Endothelial cell of umbilical vein (primary cell): Measurements from ENCODE around the gene AGMO. TPM values are rescaled to one million over a fixed set of nuclear protein-coding genes. Genes with fewer than 3 reads are reported as not detected.

Experiments
- BruUV-seq: library from RNA; stranded (reverse); fragments of 400-500 nt; replicated peaks from 2 replicates; lab custom pipeline; 2021; lab: Mats Ljungman, UMichigan
- CTCF ChIA-PET: fragments of 300-600, 350-600 bp; sonication (Branson Sonifier 250); formaldehyde crosslinking; loops from one replicate; lab custom pipeline; 2021; ENCODE audit warnings: antibody characterized with exemption, inconsistent platforms; lab: Charles Lee
- POLR2A ChIA-PET: fragments of 300-600, 350-600 bp; sonication (Branson Sonifier 250); formaldehyde crosslinking; loops from one replicate; lab custom pipeline; 2021; ENCODE audit warnings: antibody characterized with exemption, inconsistent platforms; lab: Charles Lee
- DNase-seq: peaks from one replicate; pipeline ENCODE4 v3.0.0-alpha.2; 2011; ENCODE audit warnings: low read depth, low spot score
- FAIRE-seq: peaks from 2 replicates; lab custom pipeline; 2011; peaks lifted over from hg19 to GRCh38; lab: Jason Lieb, UNC
- H2AFZ ChIP-seq: 2 replicates; pipeline ENCODE4 v1.6.0; 2012; ENCODE audit warnings: low read depth, low read length, control low read depth, inconsistent platforms
- H3K27ac ChIP-seq: 2 replicates; pipeline ENCODE4 v1.5.1; 2011; ENCODE audit warnings: low read depth, mild to moderate bottlenecking, control low read depth, low read length, moderate library complexity; ENCODE audit not compliant: insufficient read depth
- H3K27me3 ChIP-seq, 2 experiments: 2 replicates each; pipeline versions ENCODE4 v1.6.0 to v1.6.1; 2011; ENCODE audit warnings: low read length in 2 of 2, mixed read lengths in 1 of 2; ENCODE audit not compliant: control insufficient read depth in 2 of 2, insufficient read depth in 2 of 2
- H3K36me3 ChIP-seq, 2 experiments: 2 replicates in 1 of 2; 3 replicates in 1 of 2; pipeline ENCODE4 v1.5.1; 2011; ENCODE audit warnings: low read length in 2 of 2, mild to moderate bottlenecking in 1 of 2, moderate library complexity in 1 of 2; ENCODE audit not compliant: control insufficient read depth in 2 of 2, insufficient read depth in 2 of 2; ENCODE audit errors: extremely low read depth in 1 of 2
- H3K4me1 ChIP-seq: 3 replicates; pipeline ENCODE4 v1.5.1; 2011; ENCODE audit warnings: mild to moderate bottlenecking, low read length; ENCODE audit not compliant: control insufficient read depth, insufficient read depth; ENCODE audit errors: extremely low read depth
- H3K4me2 ChIP-seq: 2 replicates; pipeline ENCODE4 v1.6.1; 2011; ENCODE audit warnings: low read length, control low read depth, mixed read lengths; ENCODE audit not compliant: insufficient read depth
- H3K4me3 ChIP-seq, 3 experiments: fragments of 200-600 bp in 1 of 3; sonication (generic), shearing (Covaris generic) in 1 of 3; replicated peaks in 1 of 3; 2 replicates each; pipeline ENCODE4 v1.5.1; 2011 to 2016; ENCODE audit warnings: control low read depth in 3 of 3, low read length in 3 of 3, mild to moderate bottlenecking in 2 of 3, inconsistent platforms in 1 of 3, low read depth in 1 of 3, moderate library complexity in 1 of 3; ENCODE audit not compliant: insufficient read depth in 1 of 3
- H3K79me2 ChIP-seq: 2 replicates; pipeline ENCODE4 v1.6.0; 2012; ENCODE audit warnings: low read length, inconsistent platforms; ENCODE audit not compliant: control insufficient read depth, insufficient read depth
- H3K9ac ChIP-seq: replicated peaks from 2 replicates; pipeline ENCODE3; 2011; ENCODE audit warnings: low read length, control low read depth; ENCODE audit not compliant: insufficient read depth; ENCODE audit errors: extremely low read depth
- H3K9me1 ChIP-seq: replicated peaks from 3 replicates; pipeline ENCODE4 v1.6.0; 2011; ENCODE audit warnings: mild to moderate bottlenecking, low read length; ENCODE audit not compliant: control insufficient read depth, insufficient read depth; ENCODE audit errors: extremely low read depth
- H3K9me3 ChIP-seq: replicated peaks from 2 replicates; pipeline ENCODE4 v1.5.1; 2012; ENCODE audit warnings: low read length, inconsistent platforms; ENCODE audit not compliant: control insufficient read depth, insufficient read depth
- H4K20me1 ChIP-seq: replicated peaks from 2 replicates; pipeline ENCODE3; 2011; ENCODE audit warnings: mild to moderate bottlenecking, low read length; ENCODE audit not compliant: control insufficient read depth, insufficient read depth; ENCODE audit errors: extremely low read depth
- CTCF ChIP-seq, 2 donors: IDR thresholded peaks; 1 replicate in 1 of 2; 2 replicates in 1 of 2; pipeline ENCODE4 v1.5.1; 2011; ENCODE audit warnings: low read length in 2 of 2, mild to moderate bottlenecking in 2 of 2, moderate library complexity in 2 of 2, control low read depth in 1 of 2, inconsistent platforms in 1 of 2, low read depth in 1 of 2; ENCODE audit not compliant: insufficient read depth in 1 of 2; ENCODE audit errors: extremely low read depth in 1 of 2
- EZH2 ChIP-seq: IDR thresholded peaks from 2 replicates; pipeline ENCODE4 v1.6.1; 2012; ENCODE audit warnings: borderline replicate concordance, low read depth, mild to moderate bottlenecking, moderate library complexity, low read length, inconsistent platforms; ENCODE audit not compliant: severe bottlenecking
- FOS ChIP-seq: IDR thresholded peaks from 2 replicates; pipeline ENCODE4 v1.6.1; 2011; ENCODE audit warnings: mild to moderate bottlenecking, low read length, moderate library complexity, borderline replicate concordance; ENCODE audit not compliant: insufficient read depth
- GATA2 ChIP-seq: IDR thresholded peaks from 2 replicates; pipeline ENCODE4 v1.7.0; 2011; ENCODE audit warnings: low read depth, mild to moderate bottlenecking, moderate library complexity, mixed read lengths, low read length; ENCODE audit not compliant: insufficient read length, insufficient read depth
- JUN ChIP-seq: IDR thresholded peaks from 2 replicates; pipeline ENCODE4 v1.6.1; 2011; ENCODE audit warnings: borderline replicate concordance, low read depth; ENCODE audit not compliant: insufficient read length, insufficient read depth
- MAX ChIP-seq: IDR thresholded peaks from 2 replicates; pipeline ENCODE4 v1.6.1; 2011; ENCODE audit not compliant: insufficient read depth, insufficient read length
- MYC ChIP-seq: IDR thresholded peaks from one replicate; pipeline ENCODE4 v1.6.1; 2011; ENCODE audit warnings: mild to moderate bottlenecking, low read depth, low read length
- POLR2A ChIP-seq: IDR thresholded peaks from 2 replicates; pipeline ENCODE4 v1.6.1; 2012; ENCODE audit warnings: low read depth, mild to moderate bottlenecking, control low read depth, low read length
- POLR2AphosphoS5 ChIP-seq: IDR thresholded peaks from 2 replicates; pipeline ENCODE4 v1.6.1; 2012; ENCODE audit warnings: low read depth, mild to moderate bottlenecking, control low read depth, low read length, moderate library complexity; ENCODE audit not compliant: insufficient read depth
- dilution Hi-C: fragments of 300-500 bp; cut with MboI; formaldehyde crosslinking; loops from one replicate; pipeline ENCODE4 v1.15.0; 2019; ENCODE audit warnings: low sequenced_read_pairs; ENCODE audit not compliant: extremely low pct_ligation_motif_present
- intact Hi-C: fragments of 100-400 bp; cut with micrococcal nuclease; formaldehyde crosslinking; loops from one replicate; pipeline ENCODE4 v1.10.0; 2022
- polyA plus RNA-seq, 4 experiments: library from polyadenylated mRNA; depleted of rRNA in 3 of 4; stranded (reverse) in 3 of 4; unstranded in 1 of 4; fragments of >200 nt; gene quantifications; 2 replicates each; pipeline versions ENCODE4 v1.2.1 to v1.2.3, GENCODE V29; 2011 to 2012; ENCODE audit warnings: missing spikeins in 1 of 4
- total RNA-seq: library from RNA; stranded (reverse); gene quantifications from 2 replicates; pipeline ENCODE4 v1.2.3, GENCODE V29; 2021

The AGMO gene
- total and polyA plus RNA-seq, 2 donors (not counting 3 experiments of a cell fraction or from before 2014, with no cell fraction given), result 0.23 to 0.40 TPM

GRCh38 chr7:15219758-15220157, 342.1 kb downstream of the AGMO start:
- dilution Hi-C loops, result no loop called here
- TF ChIP-seq FOS (peak; percentile 39), POLR2A (no peak), GATA2 (peak; percentile 39), POLR2AphosphoS5 (peak; percentile 23), JUN (no peak), MYC (no peak), MAX (no peak)
- H3K4me2 ChIP-seq, result peak overlapping the region; percentile 38
- BruUV-seq, result no TSS peak
- H3K9me3 ChIP-seq, result no peaks in the 10 kb centered on the region
- intact Hi-C loops, result no loop called here
- no peaks in the 10 kb centered on the region for H4K20me1 ChIP-seq
- no peak overlapping the region for H3K9ac ChIP-seq
- H3K27ac ChIP-seq, result no peak overlapping the region
- H3K79me2 ChIP-seq, result no peaks in the 10 kb centered on the region
- ChIA-PET POLR2A (no interaction called here), CTCF (interaction anchor here (1.3 kb wide), 2 partner anchors 8 to 204 kb away, joined by 3 read pairs; no protein-coding TSS in a partner anchor)
- peaks cover 7% of the 10 kb centered on the region for H3K4me1 ChIP-seq
- no peaks in the 10 kb centered on the region for H3K36me3 ChIP-seq
- H3K4me3 ChIP-seq, result no peak overlapping the region
- no peaks in the 10 kb centered on the region for H3K27me3 ChIP-seq
- DNase-seq (peak; percentile 54), FAIRE-seq (peak; percentile 67)
- peak overlapping the region; percentile 56 for H2AFZ ChIP-seq
- no peaks in the 10 kb centered on the region for H3K9me1 ChIP-seq

- H3K27me3 ChIP-seq, result no peaks in the 10 kb centered on the region
- no peak for FAIRE-seq
- BruUV-seq, result no TSS peak
- no peak overlapping the region for H3K9ac ChIP-seq
- no peak for DNase-seq
- H3K36me3 ChIP-seq, result no peaks in the 10 kb centered on the region
- H4K20me1 ChIP-seq, result no peaks in the 10 kb centered on the region
- H3K4me3 ChIP-seq, result no peak overlapping the region
- H3K27ac ChIP-seq, result no peak overlapping the region
- H3K4me2 ChIP-seq, result no peak overlapping the region
- dilution Hi-C loops, result no loop called here
- no peaks in the 10 kb centered on the region for H3K9me3 ChIP-seq
- TF ChIP-seq FOS (no peak), JUN (no peak), GATA2 (no peak), POLR2A (no peak), MYC (no peak), CTCF (IDR thresholded peaks at IDR 0.05; ENCODE audit: extremely low read depth in 1 of 2, insufficient read depth in 1 of 2, low read depth in 1 of 2, low read length in 2 of 2) (no peak), MAX (no peak), POLR2AphosphoS5 (no peak), EZH2 (no peak)
- peaks cover 7% of the 10 kb centered on the region for H3K4me1 ChIP-seq
- intact Hi-C loops, result no loop called here
- no peaks in the 10 kb centered on the region for H3K79me2 ChIP-seq
- H2AFZ ChIP-seq, result no peak overlapping the region
- ChIA-PET CTCF (no interaction called here), POLR2A (no interaction called here)
- H3K9me1 ChIP-seq, result no peaks in the 10 kb centered on the region
Observed at GRCh38 chr7:15218261-15218660, 343.6 kb downstream of the AGMO start.
